ENCODE data around the gene CLDN20. TPM values are rescaled to one million over a fixed set of nuclear protein-coding genes. Genes with fewer than 3 reads are reported as not detected.
"Not testable (repeated sequence)": the region's sequence is repeated elsewhere in the genome, so short reads cannot be mapped to it uniquely, and the experiment has no call there.

Gene CLDN20
- total RNA-seq, 1 donor from 2014 or later = not detected

DNA sequence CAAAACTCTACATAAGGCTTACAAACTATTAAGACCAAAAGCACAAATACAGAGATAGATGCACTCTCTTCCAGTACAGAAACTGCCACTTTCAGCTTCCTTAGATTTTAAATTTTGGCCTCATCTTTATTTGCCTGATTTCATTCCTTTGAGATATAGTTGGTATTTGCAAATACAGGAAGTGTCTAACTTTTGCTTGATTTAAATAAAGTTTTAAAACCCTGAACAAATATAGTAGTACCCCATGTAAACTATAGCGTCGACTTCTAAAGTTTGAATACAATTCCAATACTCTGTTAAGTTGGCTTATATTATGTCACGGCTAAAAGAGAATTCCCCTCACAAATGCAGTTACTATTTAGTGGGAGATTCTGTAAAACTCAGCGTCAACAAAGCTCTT is 1.2 kb upstream of the CLDN20 start:
- peaks cover 24% of the 10 kb centered on the region for H3K36me3 ChIP-seq
- no peak overlapping the region for H3K27ac ChIP-seq (replicated peaks)
- intact Hi-C loops (cut with micrococcal nuclease) = no loop called here
- H3K4me3 ChIP-seq = no peak overlapping the region
- peaks cover 30% of the 10 kb centered on the region for H3K4me1 ChIP-seq
- no peak for DNase-seq
- H3K27me3 ChIP-seq (ENCODE audit: low read depth) = no peaks in the 10 kb centered on the region
- TF ChIP-seq, protein P1, sequence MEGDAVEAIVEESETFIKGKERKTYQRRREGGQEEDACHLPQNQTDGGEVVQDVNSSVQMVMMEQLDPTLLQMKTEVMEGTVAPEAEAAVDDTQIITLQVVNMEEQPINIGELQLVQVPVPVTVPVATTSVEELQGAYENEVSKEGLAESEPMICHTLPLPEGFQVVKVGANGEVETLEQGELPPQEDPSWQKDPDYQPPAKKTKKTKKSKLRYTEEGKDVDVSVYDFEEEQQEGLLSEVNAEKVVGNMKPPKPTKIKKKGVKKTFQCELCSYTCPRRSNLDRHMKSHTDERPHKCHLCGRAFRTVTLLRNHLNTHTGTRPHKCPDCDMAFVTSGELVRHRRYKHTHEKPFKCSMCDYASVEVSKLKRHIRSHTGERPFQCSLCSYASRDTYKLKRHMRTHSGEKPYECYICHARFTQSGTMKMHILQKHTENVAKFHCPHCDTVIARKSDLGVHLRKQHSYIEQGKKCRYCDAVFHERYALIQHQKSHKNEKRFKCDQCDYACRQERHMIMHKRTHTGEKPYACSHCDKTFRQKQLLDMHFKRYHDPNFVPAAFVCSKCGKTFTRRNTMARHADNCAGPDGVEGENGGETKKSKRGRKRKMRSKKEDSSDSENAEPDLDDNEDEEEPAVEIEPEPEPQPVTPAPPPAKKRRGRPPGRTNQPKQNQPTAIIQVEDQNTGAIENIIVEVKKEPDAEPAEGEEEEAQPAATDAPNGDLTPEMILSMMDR (IDR thresholded peaks at IDR 0.05; ENCODE audit: borderline replicate concordance) = no peak
- H3K9me3 ChIP-seq (replicated peaks) = no peaks in the 10 kb centered on the region

DNA sequence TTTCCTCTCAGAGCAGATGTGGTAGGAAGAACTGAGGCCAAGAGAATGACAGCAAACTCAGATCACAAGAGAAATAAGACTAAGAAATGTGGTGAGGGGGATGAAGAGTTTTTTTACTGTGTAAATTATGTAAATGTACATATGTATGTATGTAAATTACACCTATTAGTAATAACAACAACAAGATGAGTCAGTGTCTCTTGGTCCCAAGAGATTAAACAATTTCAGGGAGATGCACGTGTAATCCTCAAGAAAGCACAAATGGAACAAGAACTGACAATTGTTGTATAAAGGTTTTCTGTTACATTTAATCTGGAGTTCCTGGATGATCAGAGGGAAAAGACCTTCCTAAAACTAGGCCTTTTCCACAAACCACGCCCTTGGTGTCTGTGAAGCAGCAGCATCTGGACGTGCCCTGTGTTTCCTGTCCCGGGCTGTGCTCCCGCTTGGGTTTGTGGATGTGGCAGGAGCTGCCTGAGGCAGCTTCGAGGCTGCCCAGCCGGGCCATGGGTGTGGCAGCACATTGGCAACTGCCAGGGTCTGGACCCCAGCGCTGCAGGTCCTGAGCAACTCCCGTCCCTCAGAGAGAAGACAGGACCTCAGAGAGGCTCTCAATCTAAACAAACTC is 994 bp downstream of the CLDN20 start:
- Histone ChIP-seq H3K27me3 (ENCODE audit: low read depth) (no peaks in the 10 kb centered on the region), H3K4me1 (peaks cover 36% of the 10 kb centered on the region), H3K27ac (replicated peaks) (no peak overlapping the region), H3K4me3 (no peak overlapping the region), H3K9me3 (replicated peaks) (no peaks in the 10 kb centered on the region), H3K36me3 (peaks cover 6% of the 10 kb centered on the region)
- no peak for DNase-seq
- TF ChIP-seq, protein P1 (IDR thresholded peaks at IDR 0.05; ENCODE audit: borderline replicate concordance) = no peak
- intact Hi-C loops (cut with micrococcal nuclease) = no loop called here

GRCh38 chr6:155265843-155266535 is 2.2 kb downstream of the CLDN20 start:
- intact Hi-C loops (cut with micrococcal nuclease) = no loop called here
- TF ChIP-seq, protein P1 (IDR thresholded peaks at IDR 0.05; ENCODE audit: borderline replicate concordance) = no peak
- DNase-seq = no peak

GRCh38 chr6:155267411-155267810 is 3.6 kb downstream of the CLDN20 start:
- no peak for DNase-seq
- Histone ChIP-seq H3K27ac (replicated peaks) (peak overlapping the region; percentile 36), H3K9me3 (replicated peaks) (no peaks in the 10 kb centered on the region), H3K36me3 (no peaks in the 10 kb centered on the region), H3K4me1 (peaks cover 32% of the 10 kb centered on the region), H3K27me3 (ENCODE audit: low read depth) (no peaks in the 10 kb centered on the region), H3K4me3 (no peak overlapping the region)
- intact Hi-C loops (cut with micrococcal nuclease) = no loop called here
- TF ChIP-seq, protein P1 (IDR thresholded peaks at IDR 0.05; ENCODE audit: borderline replicate concordance) = no peak

More at GRCh38 chr6:155265843-155266535, 2.2 kb downstream of the CLDN20 start:
- H3K27me3 ChIP-seq (ENCODE audit: low read depth) = no peaks in the 10 kb centered on the region
- H3K27ac ChIP-seq (replicated peaks) = no peak overlapping the region
- H3K9me3 ChIP-seq (replicated peaks) = no peaks in the 10 kb centered on the region
- H3K4me1 ChIP-seq = peaks cover 31% of the 10 kb centered on the region
- H3K4me3 ChIP-seq = no peak overlapping the region
- H3K36me3 ChIP-seq = no peaks in the 10 kb centered on the region

DNA sequence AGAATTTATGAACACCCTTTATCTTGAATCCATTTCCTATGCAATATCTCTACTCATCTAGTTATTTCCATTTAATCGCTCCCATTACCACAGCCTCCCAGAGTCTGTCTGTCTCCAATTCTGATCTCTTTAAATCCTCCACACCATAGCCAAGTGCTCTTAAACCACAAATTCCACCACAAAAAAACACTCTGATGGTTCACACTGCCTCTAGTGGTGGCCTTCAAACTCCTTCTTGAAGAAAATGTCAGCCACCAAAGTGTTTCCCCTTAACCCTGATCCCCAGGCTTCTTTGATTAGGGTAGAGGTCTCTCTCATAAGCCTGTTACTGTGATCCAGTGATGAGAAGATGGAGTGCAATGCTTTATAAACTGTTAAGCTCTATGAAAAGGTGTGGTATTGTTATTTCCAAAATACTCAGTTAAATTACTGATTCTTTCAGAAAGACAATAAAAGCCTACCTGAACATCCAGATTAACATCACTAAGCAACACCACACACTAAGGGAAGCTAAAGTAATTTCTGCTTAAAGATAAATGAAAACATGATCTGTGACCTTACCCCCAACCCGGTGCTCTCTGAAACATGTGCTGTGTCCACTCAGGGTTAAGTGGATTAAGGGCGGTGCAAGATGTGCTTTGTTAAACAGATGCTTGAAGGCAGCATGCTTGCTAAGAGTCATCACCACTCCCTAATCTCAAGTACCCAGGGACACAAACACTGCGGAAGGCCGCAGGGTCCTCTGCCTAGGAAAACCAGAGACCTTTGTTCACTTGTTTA is 4.5 kb downstream of the CLDN20 start:
- TF ChIP-seq, protein P1 (IDR thresholded peaks at IDR 0.05; ENCODE audit: borderline replicate concordance) = peak; percentile 47
- DNase-seq; intact Hi-C loops (cut with micrococcal nuclease); H3K36me3 ChIP-seq; H3K27me3 ChIP-seq (ENCODE audit: low read depth); H3K4me3 ChIP-seq; H3K9me3 ChIP-seq (replicated peaks): not testable (repeated sequence)
- H3K4me1 ChIP-seq = peaks cover 32% of the 10 kb centered on the region
- H3K27ac ChIP-seq (replicated peaks) = peak overlapping the region; percentile 36
